ENCODE results near the gene HSPBP1.

HSPBP1 gene

GRCh38 chr19:55216461-55217198 lies 63.3 kb downstream of the HSPBP1 start:
- DNase-seq (ENCODE audit: low read depth in 2 of 2): peak; percentile 34 to 41

- DNase-seq (ENCODE audit: low read depth in 2 of 2): no peak
Measured at GRCh38 chr19:55213547-55213946, 66.4 kb downstream of the HSPBP1 start.

- DNase-seq (ENCODE audit: low read depth in 2 of 2): peak; percentile 14 to 43
Measured at GRCh38 chr19:55212447-55212846, 67.5 kb downstream of the HSPBP1 start.

Measured in stimulated activated CD8-positive, alpha-beta memory T cell treated with anti-CD3 and anti-CD28 coated beads, Interleukin-2, amount 100 ng/mL, for 48 hours (primary cell).